ENCODE measurements around the gene OR1B1. TPM values are rescaled to one million over a fixed set of nuclear protein-coding genes. Genes with fewer than 3 reads are reported as not detected.
"Not testable (repeated sequence)": the region's sequence is repeated elsewhere in the genome, so short reads cannot be mapped to it uniquely, and the experiment has no call there.

OR1B1 gene
- under 1 TPM in 1 of 2 experiments, not detected in 1; 0.41 TPM for total RNA-seq

- CTCF ChIA-PET = no interaction called here
- no peaks in the 10 kb centered on the region for H3K36me3 Mint-ChIP-seq
- H3K9me3 Mint-ChIP-seq (ENCODE audit: low read depth) = no peaks in the 10 kb centered on the region
- ATAC-seq = no peak
- H3K4me1 Mint-ChIP-seq = no peaks in the 10 kb centered on the region
- no peak for DNase-seq
- peaks cover 2% of the 10 kb centered on the region for H3K27me3 Mint-ChIP-seq
- no peak within 1 kb of the TSS for H3K27ac Mint-ChIP-seq
- no peak within 1 kb of the TSS for H3K4me3 Mint-ChIP-seq
Observed at GRCh38 chr9:122657527-122657926, at the start of gene OR1B1. Gene OR1B1 (minus strand): TSS chr9:122657627.

GRCh38 chr9:122695696-122696095 lies 38.3 kb upstream of the OR1B1 start:
- no peaks in the 10 kb centered on the region for H3K36me3 Mint-ChIP-seq
- H3K4me3 Mint-ChIP-seq = no peak overlapping the region
- H3K27me3 Mint-ChIP-seq = peaks cover 3% of the 10 kb centered on the region
- peaks cover 3% of the 10 kb centered on the region for H3K9me3 Mint-ChIP-seq (ENCODE audit: low read depth)
- DNase-seq = no peak
- CTCF ChIA-PET = no interaction called here
- no peak for ATAC-seq
- H3K27ac Mint-ChIP-seq = no peak overlapping the region
- H3K4me1 Mint-ChIP-seq = no peaks in the 10 kb centered on the region

GRCh38 chr9:122684851-122685250 lies 27.4 kb upstream of the OR1B1 start:
- no peak for DNase-seq
- no peak for ATAC-seq

GRCh38 chr9:122672481-122672880 lies 15.1 kb upstream of the OR1B1 start:
- no peaks in the 10 kb centered on the region for H3K4me1 Mint-ChIP-seq
- ATAC-seq (no peak), DNase-seq (no peak)
- no peak overlapping the region for H3K4me3 Mint-ChIP-seq
- H3K27me3 Mint-ChIP-seq = peaks cover 6% of the 10 kb centered on the region
- H3K27ac Mint-ChIP-seq = no peak overlapping the region
- H3K9me3 Mint-ChIP-seq (ENCODE audit: low read depth) = peaks cover 9% of the 10 kb centered on the region
- no peaks in the 10 kb centered on the region for H3K36me3 Mint-ChIP-seq
- CTCF ChIA-PET = no interaction called here

More at GRCh38 chr9:122684851-122685250, 27.4 kb upstream of the OR1B1 start:
- Mint-ChIP-seq H3K27ac (no peak overlapping the region), H3K4me3 (no peak overlapping the region), H3K36me3 (no peaks in the 10 kb centered on the region), H3K27me3 (peaks cover 4% of the 10 kb centered on the region), H3K9me3 (ENCODE audit: low read depth) (peaks cover 12% of the 10 kb centered on the region), H3K4me1 (no peaks in the 10 kb centered on the region)
- CTCF ChIA-PET = no interaction called here

- Mint-ChIP-seq H3K36me3 (no peaks in the 10 kb centered on the region), H3K9me3 (ENCODE audit: low read depth) (peaks cover under 1% of the 10 kb centered on the region), H3K27ac (no peak within 1 kb of the TSS), H3K4me3 (no peak within 1 kb of the TSS), H3K27me3 (peaks cover 8% of the 10 kb centered on the region), H3K4me1 (no peaks in the 10 kb centered on the region)
- CTCF ChIA-PET = no interaction called here
- DNase-seq (no peak), ATAC-seq (no peak)
Observed at GRCh38 chr9:122661416-122661815, 4.0 kb upstream of the OR1B1 start, which contains the start of gene OR1L1. Gene OR1L1 (plus strand): TSS chr9:122661716. CDS start chr9:122661716, 0 bp downstream.

- ATAC-seq = no peak
- Mint-ChIP-seq H3K9me3 (ENCODE audit: low read depth) (no peaks in the 10 kb centered on the region), H3K27me3 (peaks cover 2% of the 10 kb centered on the region), H3K4me3 (no peak overlapping the region), H3K27ac (no peak overlapping the region), H3K36me3 (no peaks in the 10 kb centered on the region), H3K4me1 (no peaks in the 10 kb centered on the region)
- DNase-seq = no peak
- CTCF ChIA-PET = no interaction called here
Observed at GRCh38 chr9:122656378-122656777, 1.0 kb downstream of the OR1B1 start.

- ATAC-seq = no peak
- Mint-ChIP-seq H3K27ac (no peak overlapping the region), H3K36me3 (no peaks in the 10 kb centered on the region), H3K9me3 (ENCODE audit: low read depth) (no peaks in the 10 kb centered on the region), H3K4me3 (no peak overlapping the region), H3K4me1 (no peaks in the 10 kb centered on the region), H3K27me3 (peaks cover 5% of the 10 kb centered on the region)
- DNase-seq = no peak
- CTCF ChIA-PET = no interaction called here
Observed at GRCh38 chr9:122642226-122642625, 15.2 kb downstream of the OR1B1 start.

GRCh38 chr9:122619996-122620395 lies 37.4 kb downstream of the OR1B1 start:
- DNase-seq (no peak), ATAC-seq (no peak)
- H3K9me3 Mint-ChIP-seq (ENCODE audit: low read depth) = no peaks in the 10 kb centered on the region
- H3K36me3 Mint-ChIP-seq = no peaks in the 10 kb centered on the region
- H3K27ac Mint-ChIP-seq = no peak overlapping the region
- CTCF ChIA-PET = no interaction called here
- H3K27me3 Mint-ChIP-seq = no peaks in the 10 kb centered on the region
- H3K4me1 Mint-ChIP-seq = no peaks in the 10 kb centered on the region
- H3K4me3 Mint-ChIP-seq = no peak overlapping the region

- no peak within 1 kb of the TSS for H3K4me3 Mint-ChIP-seq
- no peak for ATAC-seq
- H3K9me3 Mint-ChIP-seq (ENCODE audit: low read depth) = no peaks in the 10 kb centered on the region
- CTCF ChIA-PET = no interaction called here
- no peak within 1 kb of the TSS for H3K27ac Mint-ChIP-seq
- no peaks in the 10 kb centered on the region for H3K36me3 Mint-ChIP-seq
- peaks cover 2% of the 10 kb centered on the region for H3K27me3 Mint-ChIP-seq
- H3K4me1 Mint-ChIP-seq = no peaks in the 10 kb centered on the region
- DNase-seq = no peak
Observed at GRCh38 chr9:122614362-122614761, 43.1 kb downstream of the OR1B1 start, which contains the start of gene OR1Q1. Gene OR1Q1 (plus strand): TSS chr9:122614738. CDS start chr9:122614738, 0 bp downstream.

GRCh38 chr9:122609804-122610203 lies 47.6 kb downstream of the OR1B1 start:
- CTCF ChIA-PET = no interaction called here
- DNase-seq (no peak), ATAC-seq (no peak)
- no peak overlapping the region for H3K4me3 Mint-ChIP-seq
- H3K36me3 Mint-ChIP-seq = no peaks in the 10 kb centered on the region
- H3K4me1 Mint-ChIP-seq = no peaks in the 10 kb centered on the region
- peaks cover 2% of the 10 kb centered on the region for H3K27me3 Mint-ChIP-seq
- H3K9me3 Mint-ChIP-seq (ENCODE audit: low read depth) = no peaks in the 10 kb centered on the region
- no peak overlapping the region for H3K27ac Mint-ChIP-seq

GRCh38 chr9:122606587-122606986 lies 50.8 kb downstream of the OR1B1 start:
- Mint-ChIP-seq H3K4me3 (no peak overlapping the region), H3K27ac (no peak overlapping the region), H3K9me3 (ENCODE audit: low read depth) (peaks cover 3% of the 10 kb centered on the region), H3K27me3 (peaks cover 2% of the 10 kb centered on the region), H3K4me1 (no peaks in the 10 kb centered on the region), H3K36me3 (no peaks in the 10 kb centered on the region)
- DNase-seq (no peak), ATAC-seq (no peak)
- CTCF ChIA-PET = no interaction called here

GRCh38 chr9:122605691-122606090 lies 51.7 kb downstream of the OR1B1 start:
- no peak for DNase-seq
- ATAC-seq = no peak
- Mint-ChIP-seq H3K4me1 (no peaks in the 10 kb centered on the region), H3K9me3 (ENCODE audit: low read depth) (peaks cover 5% of the 10 kb centered on the region), H3K36me3 (no peaks in the 10 kb centered on the region), H3K27me3 (no peaks in the 10 kb centered on the region), H3K4me3 (no peak overlapping the region), H3K27ac (no peak overlapping the region)
- CTCF ChIA-PET = no interaction called here

GRCh38 chr9:122583284-122583683 lies 74.1 kb downstream of the OR1B1 start, which contains the start of gene OR1L8:
Gene OR1L8 (minus strand): TSS chr9:122583384. CDS start chr9:122568477, 14,907 bp downstream.
- ATAC-seq; H3K4me1 Mint-ChIP-seq; H3K4me3 Mint-ChIP-seq; CTCF ChIA-PET; H3K9me3 Mint-ChIP-seq (ENCODE audit: low read depth); H3K27ac Mint-ChIP-seq; H3K27me3 Mint-ChIP-seq; H3K36me3 Mint-ChIP-seq; DNase-seq: not testable (repeated sequence)

- Mint-ChIP-seq H3K9me3 (ENCODE audit: low read depth) (peaks cover 2% of the 10 kb centered on the region), H3K36me3 (no peaks in the 10 kb centered on the region), H3K27me3 (no peaks in the 10 kb centered on the region), H3K27ac (no peak overlapping the region), H3K4me3 (no peak overlapping the region), H3K4me1 (no peaks in the 10 kb centered on the region)
- DNase-seq (no peak), ATAC-seq (no peak)
- CTCF ChIA-PET = no interaction called here
Observed at GRCh38 chr9:122580360-122580759, 77.1 kb downstream of the OR1B1 start.

GRCh38 chr9:122579874-122580273 lies 77.6 kb downstream of the OR1B1 start:
- Mint-ChIP-seq H3K9me3 (ENCODE audit: low read depth) (peaks cover 2% of the 10 kb centered on the region), H3K27ac (no peak overlapping the region), H3K4me3 (no peak overlapping the region), H3K27me3 (no peaks in the 10 kb centered on the region), H3K4me1 (no peaks in the 10 kb centered on the region), H3K36me3 (no peaks in the 10 kb centered on the region)
- DNase-seq (no peak), ATAC-seq (no peak)
- CTCF ChIA-PET = no interaction called here
